ENCODE results near the gene DIDO1. TPM values are rescaled to one million over a fixed set of nuclear protein-coding genes. Genes with fewer than 3 reads are reported as not detected.

The DIDO1 gene
- total RNA-seq, 4 donors from 2014 or later, result 68.3 to 135 (median 88.0) TPM

- Histone ChIP-seq H3K4me1 (peaks cover 18 to 46% (median 34%) of the 10 kb centered on the region in 4 donors), H3K9me3 (no peaks in the 10 kb centered on the region), H3K36me3 (peaks cover 0 to 44% (median 19%) of the 10 kb centered on the region in 4 donors), H3K27ac (no peak overlapping the region), H3K27me3 (no peaks in the 10 kb centered on the region), H3K4me3 (no peak overlapping the region)
- DNase-seq, result no peak
- in situ Hi-C loops (cut with MboI; ENCODE audit: low pct_ligation_motif_present in 1 of 4, low pct_unique_long_range_greater_than_20kb in 1 of 4, low sequenced_read_pairs in 3 of 4), result no loop called here
- TF ChIP-seq EP300 (IDR thresholded peaks at IDR 0.05; ENCODE audit: low read depth) (no peak), CTCF (IDR thresholded peaks at IDR 0.05) (no peak), POLR2AphosphoS5 (IDR thresholded peaks at IDR 0.05) (no peak), POLR2A (IDR thresholded peaks at IDR 0.05) (no peak)
- intact Hi-C loops (cut with DNase I; ENCODE audit: low total_unique reads), result no loop called here
- WGBS, 2 donors (ENCODE audit: low coverage in 1 of 2), result 74 to 86% methylated on average over 5 to 7 of the region's 7 CpGs
These were observed 13.2 kb downstream of the DIDO1 start for GRCh38 chr20:62913043-62913630.

GRCh38 chr20:62911701-62912280, 14.5 kb downstream of the DIDO1 start:
- Histone ChIP-seq H3K27ac (no peak overlapping the region), H3K36me3 (peaks cover 0 to 53% (median 26%) of the 10 kb centered on the region in 4 donors), H3K4me3 (no peak overlapping the region), H3K9me3 (no peaks in the 10 kb centered on the region), H3K4me1 (peaks cover 5 to 33% (median 21%) of the 10 kb centered on the region in 4 donors), H3K27me3 (no peaks in the 10 kb centered on the region)
- TF ChIP-seq EP300 (IDR thresholded peaks at IDR 0.05; ENCODE audit: low read depth), result no peak
- no peak for TF ChIP-seq CTCF (IDR thresholded peaks at IDR 0.05)
- no peak for TF ChIP-seq POLR2A (IDR thresholded peaks at IDR 0.05)
- no peak for TF ChIP-seq POLR2AphosphoS5 (IDR thresholded peaks at IDR 0.05)
- intact Hi-C loops (cut with DNase I; ENCODE audit: low total_unique reads) (no loop called here), in situ Hi-C loops (cut with MboI; ENCODE audit: low pct_ligation_motif_present in 1 of 4, low pct_unique_long_range_greater_than_20kb in 1 of 4, low sequenced_read_pairs in 3 of 4) (no loop called here)
- WGBS, 2 donors (ENCODE audit: low coverage in 1 of 2), result 81 to 93% methylated on average over 7 to 10 of the region's 10 CpGs
- no peak for DNase-seq

GRCh38 chr20:62910777-62911497, 15.4 kb downstream of the DIDO1 start:
- Histone ChIP-seq H3K4me3 (no peak overlapping the region), H3K9me3 (no peaks in the 10 kb centered on the region), H3K4me1 (peaks cover 4 to 26% (median 15%) of the 10 kb centered on the region in 4 donors), H3K27me3 (no peaks in the 10 kb centered on the region), H3K27ac (no peak overlapping the region), H3K36me3 (peaks cover 0 to 61% (median 31%) of the 10 kb centered on the region in 4 donors)
- intact Hi-C loops (cut with DNase I; ENCODE audit: low total_unique reads) (no loop called here), in situ Hi-C loops (cut with MboI; ENCODE audit: low pct_ligation_motif_present in 1 of 4, low pct_unique_long_range_greater_than_20kb in 1 of 4, low sequenced_read_pairs in 3 of 4) (no loop called here)
- WGBS, 2 donors (ENCODE audit: low coverage in 1 of 2), result 95 to 97% methylated on average over 6 to 45 of the region's 45 CpGs
- DNase-seq, result no peak
- TF ChIP-seq POLR2A (IDR thresholded peaks at IDR 0.05), result no peak
- no peak for TF ChIP-seq EP300 (IDR thresholded peaks at IDR 0.05; ENCODE audit: low read depth)
- TF ChIP-seq CTCF (IDR thresholded peaks at IDR 0.05), result no peak
- no peak for TF ChIP-seq POLR2AphosphoS5 (IDR thresholded peaks at IDR 0.05)

- no peak for DNase-seq
- intact Hi-C loops (cut with DNase I; ENCODE audit: low total_unique reads) (no loop called here), in situ Hi-C loops (cut with MboI; ENCODE audit: low pct_ligation_motif_present in 1 of 4, low pct_unique_long_range_greater_than_20kb in 1 of 4, low sequenced_read_pairs in 3 of 4) (no loop called here)
- H3K27me3 ChIP-seq, result no peaks in the 10 kb centered on the region
- 91 to 100% methylated on average over 1 to 11 of the region's 11 CpGs for WGBS, 2 donors (ENCODE audit: low coverage in 1 of 2)
- no peak for TF ChIP-seq EP300 (IDR thresholded peaks at IDR 0.05; ENCODE audit: low read depth)
- no peak for TF ChIP-seq POLR2A (IDR thresholded peaks at IDR 0.05)
- no peak for TF ChIP-seq POLR2AphosphoS5 (IDR thresholded peaks at IDR 0.05)
- TF ChIP-seq CTCF (IDR thresholded peaks at IDR 0.05), result no peak
- H3K9me3 ChIP-seq, result no peaks in the 10 kb centered on the region
- H3K36me3 ChIP-seq, result peaks cover 0 to 68% (median 34%) of the 10 kb centered on the region in 4 donors
- no peak overlapping the region for H3K27ac ChIP-seq
- H3K4me1 ChIP-seq, result peaks cover 4 to 23% (median 9%) of the 10 kb centered on the region in 4 donors
- H3K4me3 ChIP-seq, result no peak overlapping the region
These were observed 16.0 kb downstream of the DIDO1 start for GRCh38 chr20:62910217-62910766.
